T-helper 2 cell treated with Interferon-gamma antibody and Interleukin-4, amounts not matched to agents 100 ng/mL and 5 ng/mL, for 36 hours (primary cell): ENCODE data around the gene BCAR1. TPM values are rescaled to one million over a fixed set of nuclear protein-coding genes. Genes with fewer than 3 reads are reported as not detected.
"Not testable (repeated sequence)": the region's sequence is repeated elsewhere in the genome, so short reads cannot be mapped to it uniquely, and the experiment has no call there.

Source experiments
- intact Hi-C: fragments of 100-400 bp; cut with micrococcal nuclease; formaldehyde crosslinking; loops from one replicate; pipeline ENCODE4 v1.15.1; 2023
- total RNA-seq: library from RNA; stranded (reverse); gene quantifications from 2 replicates; pipeline ENCODE4 v1.2.3, GENCODE V29; 2022

BCAR1 gene
- total RNA-seq, 1 donor from 2014 or later = not detected

DNA sequence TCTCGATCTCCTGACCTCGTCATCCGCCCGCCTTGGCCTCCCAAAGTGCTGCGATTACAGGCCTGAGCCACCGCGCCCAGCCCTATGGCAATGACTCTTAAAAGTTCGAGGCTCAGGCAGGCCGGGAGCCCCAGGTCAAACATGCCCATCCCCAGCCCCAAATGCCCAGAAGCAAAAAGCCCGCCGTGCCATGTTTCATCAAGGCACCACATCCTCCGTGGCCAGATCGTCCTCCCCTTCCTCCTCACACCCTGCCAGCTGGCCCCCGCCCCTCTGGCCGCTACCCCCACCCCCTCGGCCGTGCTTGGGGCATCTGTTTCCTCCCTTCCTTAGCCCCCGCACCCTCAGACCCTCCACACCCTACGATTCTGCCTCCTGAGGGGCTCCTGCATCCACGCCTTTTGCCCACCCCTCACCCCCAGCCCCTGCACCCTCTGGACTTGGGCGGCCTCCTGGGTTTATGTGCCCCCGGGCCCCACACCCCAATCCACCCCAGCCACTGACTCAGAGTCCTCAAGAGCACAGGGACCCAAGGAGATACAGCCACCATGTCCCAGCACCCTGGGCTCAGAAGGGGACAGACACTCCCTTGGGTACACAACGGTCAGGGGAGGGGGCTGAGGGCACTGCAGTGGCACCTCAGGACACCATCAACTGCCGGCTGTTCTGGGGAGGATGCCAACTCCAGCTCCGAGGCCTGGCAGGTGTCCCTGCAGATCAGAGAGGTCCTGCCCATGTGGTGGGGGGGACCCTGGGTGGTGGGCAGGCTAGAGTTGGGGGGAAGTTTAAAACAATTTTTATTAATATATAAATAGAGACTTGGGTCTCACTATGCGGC, 25.5 kb downstream of the BCAR1 start:
- intact Hi-C loops = no loop called here

DNA sequence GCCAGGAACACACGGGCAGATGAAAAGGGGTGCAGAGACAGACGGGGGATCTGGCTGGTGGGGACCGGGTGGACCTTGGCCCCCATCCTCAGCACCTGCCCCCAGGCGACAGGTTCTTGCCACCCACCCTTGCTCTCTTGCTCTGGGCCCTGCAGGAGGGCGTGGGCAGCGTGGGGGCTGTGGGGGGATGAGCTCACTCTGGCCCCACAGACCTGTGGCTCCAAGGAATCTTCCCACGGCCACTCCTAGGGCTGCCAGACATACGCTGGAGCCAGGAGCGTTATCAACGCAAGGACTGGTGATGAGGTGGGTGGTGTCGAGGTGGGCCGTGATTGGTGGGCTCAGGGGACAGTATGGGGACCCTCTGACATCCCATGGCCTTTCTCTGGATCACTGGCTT, 26.3 kb downstream of the BCAR1 start:
- intact Hi-C loops = no loop called here

DNA sequence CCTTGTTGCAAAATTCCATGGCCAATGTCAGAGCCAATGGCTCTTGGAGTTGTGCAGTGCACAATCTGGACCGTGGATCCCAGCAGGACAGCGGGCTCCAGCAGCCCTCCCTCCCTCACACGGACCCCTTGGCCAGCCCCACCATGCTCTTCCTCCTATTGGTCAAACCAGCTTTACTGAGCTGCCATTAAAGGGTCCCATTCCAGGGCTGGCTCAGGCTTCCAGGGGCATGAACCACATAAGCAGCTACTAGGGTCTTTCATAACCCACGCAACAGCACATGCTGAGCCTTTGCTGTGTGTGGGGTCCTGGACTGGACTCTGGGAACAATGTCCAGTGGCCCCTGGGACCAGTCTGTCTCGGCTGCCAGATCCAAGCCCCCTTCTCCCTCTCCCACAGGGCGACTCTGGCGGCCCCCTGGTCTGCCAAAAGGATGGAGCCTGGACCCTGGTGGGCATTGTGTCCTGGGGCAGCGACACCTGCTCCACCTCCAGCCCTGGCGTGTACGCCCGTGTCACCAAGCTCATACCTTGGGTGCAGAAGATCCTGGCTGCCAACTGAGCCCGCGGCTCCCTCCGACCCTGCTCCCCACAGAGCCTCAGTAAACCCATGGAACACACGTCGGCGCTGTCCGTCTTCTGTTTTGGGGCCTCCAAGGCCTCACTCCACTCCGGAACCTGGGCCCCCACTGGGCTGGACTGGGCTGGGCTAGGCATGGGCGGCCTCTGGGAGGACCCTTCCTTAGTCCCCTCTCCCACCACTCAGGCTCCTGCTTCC, 26.9 kb downstream of the BCAR1 start:
- intact Hi-C loops = no loop called here

DNA sequence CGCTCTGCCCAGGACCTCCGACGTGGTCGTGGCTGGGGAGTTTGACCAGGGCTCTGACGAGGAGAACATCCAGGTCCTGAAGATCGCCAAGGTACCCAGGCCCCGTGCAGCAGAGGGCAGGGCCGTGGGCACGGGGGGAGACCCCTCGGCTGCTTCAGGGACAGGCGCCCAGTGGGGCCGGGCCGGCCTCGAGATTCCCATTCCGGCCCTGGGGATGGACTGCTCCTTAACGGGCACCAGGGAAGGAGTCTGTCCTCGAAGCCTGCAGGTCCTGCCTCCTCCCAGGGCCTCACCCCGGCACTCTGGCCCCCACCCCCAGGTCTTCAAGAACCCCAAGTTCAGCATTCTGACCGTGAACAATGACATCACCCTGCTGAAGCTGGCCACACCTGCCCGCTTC, 28.3 kb downstream of the BCAR1 start:
- intact Hi-C loops = not testable (repeated sequence)

DNA sequence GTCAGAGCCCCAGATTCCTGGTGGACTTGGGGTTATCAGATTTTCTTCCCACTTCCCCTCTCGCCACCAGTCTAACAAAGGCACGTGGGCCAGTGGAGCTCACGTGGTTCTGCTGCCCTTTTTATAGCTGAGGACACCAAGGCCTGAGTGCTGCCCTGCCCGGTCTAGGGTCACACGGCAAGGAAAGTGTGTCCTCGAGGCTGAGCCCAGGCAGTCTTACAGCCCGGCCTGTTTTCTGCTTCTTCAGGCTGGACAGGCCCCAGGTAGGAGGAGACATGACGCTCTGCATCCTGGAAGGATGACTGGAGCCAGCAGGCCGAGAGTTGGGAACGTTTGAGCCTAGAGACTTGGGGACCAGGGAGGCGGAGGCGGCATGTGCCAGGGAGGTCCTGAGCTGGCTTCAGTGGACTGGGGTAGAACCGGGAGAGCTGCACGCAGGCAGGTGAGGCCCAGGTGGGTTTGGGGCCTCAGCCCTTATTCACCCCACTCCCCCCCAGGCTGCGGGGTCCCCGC, 29.1 kb downstream of the BCAR1 start:
- intact Hi-C loops = no loop called here

DNA sequence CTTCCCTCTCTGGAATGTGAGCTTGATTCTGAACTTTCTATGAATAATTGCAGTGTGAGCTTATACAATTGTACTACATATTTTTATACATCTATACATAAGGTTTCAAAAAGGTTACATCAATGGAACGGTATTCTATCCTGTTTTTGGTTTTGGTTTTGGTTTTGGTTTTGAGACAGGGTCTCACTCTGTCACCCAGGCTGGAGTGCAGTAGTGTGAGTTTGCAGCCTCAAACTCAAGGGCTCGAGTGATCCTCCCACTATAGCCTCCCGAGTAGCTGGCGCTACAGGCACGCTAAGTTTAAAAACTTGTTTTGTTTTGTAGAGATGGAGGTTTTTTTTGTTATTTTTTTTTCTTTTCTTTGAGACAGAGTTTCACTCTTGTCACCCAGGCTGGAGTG, 31.6 kb downstream of the BCAR1 start:
- intact Hi-C loops = loop anchor here (1.0 kb wide), 1 partner anchor 21 kb away; no protein-coding TSS in a partner anchor

DNA sequence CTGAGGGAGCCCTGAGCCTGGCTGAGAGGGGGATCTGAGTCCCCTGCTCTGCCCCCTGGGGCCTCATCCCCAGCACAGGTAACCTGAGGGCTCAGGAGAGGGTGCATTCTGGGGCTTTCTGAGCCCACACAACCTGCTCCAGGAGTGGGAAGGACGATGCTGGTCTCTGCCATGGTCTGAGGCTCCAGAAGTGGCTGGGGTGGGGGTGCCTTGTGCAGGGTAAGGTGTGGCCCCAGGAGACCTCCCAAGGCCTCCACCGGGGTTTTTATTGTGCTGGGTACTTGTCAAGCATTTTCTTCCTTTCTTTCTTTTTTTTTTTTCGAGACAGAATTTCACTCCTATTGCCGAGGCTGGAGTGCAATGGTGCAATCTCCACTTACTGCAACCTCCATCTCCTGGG, 32.3 kb downstream of the BCAR1 start:
- intact Hi-C loops = loop anchor here (1.0 kb wide), 1 partner anchor 20 kb away; no protein-coding TSS in a partner anchor

DNA sequence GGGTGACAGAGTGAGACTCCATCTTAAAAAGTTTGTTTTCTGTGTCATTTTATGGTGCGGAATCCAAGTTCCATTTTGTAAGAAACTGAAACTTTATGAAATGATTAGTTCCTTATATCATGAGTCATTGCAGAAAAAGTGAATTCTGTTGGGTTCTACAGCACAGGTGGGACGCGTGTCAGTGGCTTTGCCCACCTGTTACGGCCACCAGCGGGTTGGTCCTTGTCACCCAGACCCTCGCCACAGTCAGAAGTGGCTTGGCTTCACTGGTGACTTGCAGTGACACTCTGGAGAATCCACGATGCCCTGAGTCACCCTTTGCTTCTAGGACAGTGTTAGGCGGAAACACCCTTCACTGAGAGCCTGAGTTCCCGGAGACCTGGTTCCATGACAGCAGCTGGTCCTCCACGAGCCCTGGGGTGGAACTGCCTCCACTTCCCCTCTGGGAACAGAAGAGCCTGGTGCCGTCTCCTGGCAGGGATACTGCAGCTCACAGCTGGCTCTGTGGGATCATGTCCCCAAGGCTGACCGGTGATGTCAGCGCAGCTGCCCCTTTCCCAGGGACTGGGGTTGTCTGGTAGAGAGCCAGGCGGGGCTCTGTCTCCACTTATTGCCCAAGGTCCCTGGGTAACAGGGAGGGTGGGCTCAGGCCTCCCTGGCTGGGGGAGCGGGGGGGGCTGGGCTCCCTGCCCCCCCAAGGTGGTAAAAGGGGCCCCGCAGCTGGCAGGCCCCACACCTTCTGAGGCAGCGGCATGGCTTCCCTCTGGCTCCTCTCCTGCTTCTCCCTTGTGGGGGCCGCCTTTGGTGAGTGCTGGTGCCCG, 33.0 kb downstream of the BCAR1 start, which contains the start of gene CTRB1:
Gene CTRB1 (plus strand): TSS at position 733 of the 821 bp plus-strand sequence. CDS start 20 bp downstream, at position 753.
- intact Hi-C loops = loop anchor here (1.0 kb wide), 1 partner anchor 19 kb away; no protein-coding TSS in a partner anchor

DNA sequence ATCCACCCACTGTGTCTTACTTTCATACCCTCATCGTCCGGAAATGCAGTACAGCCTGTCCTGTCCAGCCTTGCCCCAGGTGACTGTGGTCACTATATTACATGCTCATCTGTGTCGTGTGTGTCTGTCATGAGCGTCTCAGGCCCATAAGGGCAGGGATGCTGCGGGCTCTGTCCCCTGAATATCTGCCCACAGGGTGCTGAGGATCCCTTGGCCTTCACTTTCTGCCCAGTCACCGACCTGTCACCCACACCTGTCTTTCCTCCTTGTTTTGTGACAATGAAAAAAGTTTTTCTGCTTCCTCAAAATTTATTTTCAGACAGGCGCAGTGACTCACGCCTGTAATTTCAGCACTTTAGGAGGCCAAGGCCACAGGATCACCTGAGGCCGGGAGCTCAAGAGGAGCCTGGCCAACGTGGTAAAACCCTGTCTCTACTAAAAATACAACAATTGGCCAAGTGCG, 34.0 kb downstream of the BCAR1 start:
- intact Hi-C loops = no loop called here

DNA sequence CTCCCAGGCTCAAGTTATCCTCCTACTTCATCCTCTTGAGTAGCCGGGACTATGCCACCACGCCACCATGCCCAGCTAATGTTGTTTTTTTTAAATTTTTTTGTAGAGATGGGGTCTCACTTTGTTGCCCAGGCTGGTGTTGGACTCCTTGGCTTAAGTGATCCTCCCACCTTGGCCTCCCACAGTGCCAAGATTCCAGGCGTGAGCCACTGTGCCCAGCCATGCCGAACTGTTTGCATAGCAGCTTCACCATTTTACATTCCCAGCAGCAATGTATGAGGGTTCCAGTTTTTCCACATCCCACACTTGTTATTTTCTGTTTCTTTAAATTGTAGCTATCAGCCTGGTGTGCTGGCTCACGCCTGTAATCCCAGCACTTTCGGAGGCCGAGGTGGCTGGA, 34.8 kb downstream of the BCAR1 start:
- intact Hi-C loops = no loop called here

DNA sequence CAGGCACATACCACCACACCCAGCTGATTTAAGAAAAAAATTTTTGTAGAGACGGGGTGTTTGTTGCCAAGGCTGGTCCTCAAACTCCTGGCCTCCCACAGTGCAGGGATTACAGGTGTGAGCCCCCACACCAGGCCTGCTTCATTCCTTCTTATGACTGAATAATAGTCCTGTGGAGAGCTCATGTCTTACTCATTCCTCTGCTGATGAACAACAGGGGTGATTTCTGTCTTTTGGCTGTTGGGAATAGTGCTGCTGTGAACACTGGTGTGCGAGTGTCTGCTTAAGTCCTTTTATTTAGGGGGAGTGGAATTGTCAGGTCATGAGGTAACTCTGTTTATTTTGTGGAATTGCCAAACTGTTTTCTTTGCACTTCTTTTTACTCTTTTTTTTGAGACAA, 35.3 kb downstream of the BCAR1 start:
- intact Hi-C loops = no loop called here

DNA sequence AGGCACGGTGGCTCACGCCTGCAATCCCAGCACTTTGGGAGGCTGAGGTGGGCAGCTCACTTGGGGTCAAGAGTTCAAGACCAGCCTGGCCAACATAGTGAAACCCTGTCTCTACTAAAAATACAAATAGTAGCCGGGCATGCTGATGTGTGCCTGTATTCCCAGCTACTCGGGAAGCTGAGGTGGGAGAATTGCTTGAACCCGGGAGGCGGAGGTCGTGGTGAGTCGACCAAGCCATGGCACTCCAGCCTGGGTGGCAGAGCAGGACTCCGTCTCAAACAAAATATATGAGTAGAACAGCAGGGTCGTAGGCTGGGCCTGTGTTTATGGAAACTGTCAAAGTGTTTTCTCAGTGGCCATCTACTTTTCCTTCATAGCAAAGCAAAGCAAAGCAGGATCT, 40.1 kb downstream of the BCAR1 start:
- intact Hi-C loops = not testable (repeated sequence)

DNA sequence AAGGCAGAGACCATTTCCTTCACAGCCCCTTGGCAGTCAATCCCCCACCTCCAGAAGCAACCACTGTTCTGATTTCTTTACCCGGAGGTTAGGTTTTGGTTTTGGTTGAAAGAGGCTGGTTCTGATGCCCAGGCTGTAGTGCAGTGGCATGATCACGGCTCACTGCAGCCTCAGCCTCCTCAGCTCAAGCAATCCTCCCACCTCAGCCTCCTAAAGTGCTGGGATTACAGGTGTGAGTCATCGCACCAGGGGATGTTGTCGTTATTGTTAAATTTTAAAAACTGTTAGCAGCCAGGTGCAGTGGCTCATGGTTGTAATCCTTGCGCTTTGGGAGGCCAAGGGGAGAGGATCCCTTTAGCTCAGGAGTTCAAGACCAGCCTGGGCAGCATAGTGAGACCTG, 41.5 kb downstream of the BCAR1 start:
- intact Hi-C loops = no loop called here

DNA sequence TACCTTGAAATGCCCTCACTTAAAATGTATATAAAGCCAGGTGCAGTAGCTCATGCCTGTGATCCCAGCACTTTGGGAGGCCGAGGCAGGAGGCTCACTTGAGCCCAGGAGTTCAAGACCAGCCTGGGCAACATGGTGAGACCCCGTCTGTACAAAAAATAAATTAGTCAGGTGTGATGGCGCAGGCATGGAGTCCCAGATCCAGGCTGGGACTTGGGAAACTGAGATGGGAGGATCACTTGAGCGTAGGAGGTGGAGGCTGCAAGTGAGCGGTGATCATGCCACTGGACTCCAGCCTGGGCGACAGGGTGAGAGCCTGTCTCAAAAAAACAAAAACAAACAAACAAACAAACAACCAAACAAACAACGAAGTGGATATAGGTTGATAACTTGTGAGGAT, 41.9 kb downstream of the BCAR1 start:
- intact Hi-C loops = not testable (repeated sequence)

DNA sequence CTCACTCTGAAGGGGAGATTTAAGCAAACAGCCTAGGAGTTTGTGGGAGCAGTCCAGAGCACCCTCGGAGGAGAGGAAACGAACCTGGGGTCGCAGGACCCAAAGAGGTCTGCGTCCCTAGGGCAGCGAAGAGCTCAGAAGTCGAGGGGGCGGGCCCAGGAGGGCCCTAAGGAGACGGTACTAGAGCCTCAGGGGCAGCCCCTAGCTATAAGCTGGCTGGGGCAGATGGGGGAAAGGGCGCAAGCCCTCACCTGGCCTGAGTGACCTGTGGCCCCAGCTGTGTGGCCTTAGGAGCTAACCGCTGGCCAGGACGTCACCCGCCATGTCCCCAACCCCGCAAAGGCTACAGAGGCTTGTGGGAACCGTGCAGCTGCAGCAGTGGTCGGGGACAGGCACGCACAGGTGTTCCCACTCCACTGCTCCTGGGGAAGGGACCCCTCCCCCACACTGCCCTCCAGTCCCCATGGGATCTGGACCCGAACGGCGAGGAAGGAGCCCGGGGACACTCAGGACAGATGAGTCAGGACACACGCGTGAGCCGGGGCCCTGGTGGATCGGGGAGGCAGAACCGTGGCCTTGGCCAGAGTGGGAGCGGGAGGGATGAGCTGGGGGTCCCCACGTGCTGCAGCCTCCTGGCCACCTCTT, 42.4 kb downstream of the BCAR1 start:
- intact Hi-C loops = no loop called here

DNA sequence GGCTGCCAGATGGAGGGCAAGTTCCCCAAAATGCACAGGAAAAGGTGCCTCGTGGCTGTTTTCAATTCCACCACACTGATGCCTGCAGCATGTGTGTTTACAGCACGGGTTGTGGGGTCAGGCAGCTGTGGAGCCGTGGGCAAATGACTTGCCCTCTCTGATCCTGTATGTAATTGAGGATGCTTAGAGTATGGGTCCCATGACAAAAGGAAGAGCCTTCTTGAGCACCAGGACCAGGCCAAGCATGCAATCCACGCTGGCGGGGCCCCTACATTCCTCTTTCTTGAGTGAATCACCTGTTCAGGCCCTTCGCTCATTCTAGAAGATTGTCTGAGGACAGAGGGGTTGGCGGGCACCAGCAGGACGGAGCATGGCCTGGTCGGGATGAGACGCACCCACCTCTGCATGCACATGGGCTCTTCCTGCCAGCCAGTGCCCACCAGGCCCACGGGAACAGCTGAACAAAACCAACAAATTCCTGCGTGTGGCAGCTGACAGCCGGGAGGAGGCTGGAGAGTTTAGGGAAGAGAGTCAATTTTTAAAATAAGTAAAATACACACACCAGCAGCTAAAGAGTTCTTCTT, 43.1 kb downstream of the BCAR1 start:
- intact Hi-C loops = no loop called here

DNA sequence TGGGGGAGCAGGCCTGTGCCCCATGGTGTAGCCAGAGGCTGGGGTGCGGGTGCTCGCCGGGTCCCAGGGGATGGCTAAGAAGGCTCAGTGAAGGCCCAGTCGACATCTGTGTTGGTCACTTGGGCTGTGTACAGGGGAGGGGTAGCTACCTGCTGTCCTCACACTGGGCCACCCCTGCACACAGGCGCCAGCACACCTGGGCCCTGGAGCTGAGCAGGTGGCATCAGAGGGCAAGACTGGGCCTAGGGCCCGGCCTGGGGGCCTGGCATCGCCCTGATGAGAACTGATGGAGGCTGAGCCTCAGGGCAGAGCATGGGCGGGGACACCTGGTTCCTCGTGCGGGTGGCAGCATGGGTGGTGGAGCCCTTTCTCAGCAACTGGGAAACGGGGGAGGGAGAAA, 43.6 kb downstream of the BCAR1 start:
- intact Hi-C loops = no loop called here

DNA sequence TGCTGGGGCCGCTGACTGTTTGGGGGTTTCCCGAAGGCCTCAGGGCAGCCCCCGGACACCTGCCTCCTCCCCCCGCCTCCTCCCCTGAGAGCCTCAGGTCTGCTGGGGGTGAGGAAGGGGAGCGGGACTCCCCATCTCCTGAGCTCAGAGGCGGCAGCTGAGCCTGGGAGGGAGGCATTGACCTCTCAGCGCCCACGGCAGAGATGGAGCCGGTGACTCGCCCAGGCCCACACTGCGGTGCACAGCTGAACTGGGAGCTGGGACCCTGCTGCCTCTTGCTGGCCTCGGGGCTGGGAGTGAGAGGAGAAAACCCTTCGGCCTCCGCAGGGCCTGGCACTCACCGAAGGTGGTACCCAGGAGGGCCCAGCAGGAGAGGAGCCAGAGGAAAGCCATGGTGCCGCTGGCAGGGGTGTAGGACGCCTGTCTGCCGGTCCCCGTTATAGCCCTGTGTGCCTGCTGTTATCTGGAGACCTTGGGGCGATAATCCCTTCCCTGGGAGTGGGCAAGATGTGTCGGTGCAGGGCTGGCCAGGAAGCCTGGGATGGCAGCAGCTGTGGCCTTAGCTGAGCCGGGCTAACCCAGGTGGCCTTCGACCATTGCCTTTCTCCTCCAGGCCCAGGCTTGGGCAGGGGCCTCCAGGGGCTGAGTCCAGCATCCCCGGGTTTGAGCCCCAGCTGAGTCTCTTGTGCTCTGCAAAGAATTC, 44.5 kb downstream of the BCAR1 start, which contains the start of gene CTRB2:
Gene CTRB2 (minus strand): TSS at position 413 of the 703 bp plus-strand sequence. CDS start 20 bp downstream, at position 393.
- intact Hi-C loops = no loop called here

DNA sequence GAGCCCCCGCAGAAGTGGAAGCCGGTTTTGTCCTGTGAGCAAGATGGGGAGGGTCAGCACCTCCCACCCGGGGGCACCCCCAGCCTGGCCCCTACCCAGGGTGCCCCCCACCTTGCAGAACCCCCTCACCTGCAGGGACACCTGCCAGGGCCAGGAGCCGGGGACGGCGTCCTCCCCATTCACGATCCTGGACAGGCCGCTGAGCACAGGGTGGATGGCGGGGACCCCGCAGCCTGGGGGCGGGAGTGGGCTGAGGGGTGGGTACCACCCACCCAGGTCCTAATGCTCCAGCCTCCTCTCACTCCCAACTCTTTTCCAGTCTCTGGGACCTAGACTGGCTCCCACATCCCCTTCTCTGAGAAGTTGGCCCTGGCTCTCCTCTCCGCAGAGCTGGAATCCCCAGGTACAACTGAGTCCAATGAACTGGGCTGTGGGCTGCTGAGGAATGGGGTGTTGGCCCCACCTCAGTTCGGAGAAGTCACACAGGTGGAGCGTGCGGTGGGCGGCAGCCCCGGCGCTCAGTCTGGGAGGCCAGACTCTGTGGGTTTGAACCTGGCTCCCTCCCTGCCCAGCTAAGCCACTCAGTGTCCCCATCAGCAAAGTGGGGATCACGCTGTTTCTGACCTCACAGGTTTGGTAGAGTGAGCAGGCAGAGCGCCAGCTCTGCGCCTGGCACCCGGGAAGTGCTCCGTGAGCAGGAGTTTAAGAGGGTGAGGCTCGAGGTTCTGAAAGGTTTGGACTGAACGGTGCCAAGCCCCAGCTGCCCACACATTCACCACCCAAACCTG, 45.3 kb downstream of the BCAR1 start:
- intact Hi-C loops = not testable (repeated sequence)
